Cardiac muscle cell (in vitro differentiated cells and primary cell): Measurements from ENCODE around the gene JUND. TPM values are rescaled to one million over a fixed set of nuclear protein-coding genes. Genes with fewer than 3 reads are reported as not detected.

Experiments
- DNase-seq, 2 donors: peaks; one replicate each; pipeline versions ENCODE4 v3.0.0 to v3.0.0-alpha.2; 2010 to 2017; ENCODE audit warnings: low read depth in 1 of 2, low spot score in 1 of 2
- H3K27ac ChIP-seq: fragments of 200-600 bp; sonication (generic); 2 replicates; pipeline ENCODE4 v1.5.1; 2016
- H3K27me3 ChIP-seq: fragments of 200-600 bp; sonication (generic); 2 replicates; pipeline ENCODE4 v1.6.0; 2016; ENCODE audit warnings: control low read depth
- H3K36me3 ChIP-seq: fragments of 200-600 bp; sonication (generic); 2 replicates; pipeline ENCODE4 v1.5.1; 2016; ENCODE audit warnings: control low read depth
- H3K4me1 ChIP-seq: fragments of 200-600 bp; sonication (generic); 2 replicates; pipeline ENCODE4 v1.8.1; 2017; ENCODE audit warnings: low read depth, mild to moderate bottlenecking, mixed run types
- H3K4me3 ChIP-seq: fragments of 200-600 bp; sonication (generic); 2 replicates; pipeline ENCODE4 v1.5.1; 2016; ENCODE audit warnings: mild to moderate bottlenecking
- H3K9me3 ChIP-seq: fragments of 200-600 bp; sonication (generic); 2 replicates; pipeline ENCODE4 v1.5.1; 2017; ENCODE audit warnings: low read depth, mild to moderate bottlenecking, control low read depth
- CTCF ChIP-seq: IDR thresholded peaks from 2 replicates; pipeline ENCODE4 v1.5.1; 2012; ENCODE audit warnings: low read depth, mild to moderate bottlenecking, low read length
- polyA plus RNA-seq: library from polyadenylated mRNA; unstranded; fragments of >200 nt; fragmentation: Nextera tagmentation; extraction: Ambion mirVana; gene quantifications from 2 replicates; pipeline ENCODE4 v1.2.1, GENCODE V29; 2016
- total RNA-seq: library from RNA; depleted of rRNA; stranded (reverse); fragments of >200 nt; gene quantifications from 2 replicates; pipeline ENCODE4 v1.2.3, GENCODE V29; 2016

The JUND gene
- total and polyA plus RNA-seq, 2 experiments from 2014 or later, result 265 to 430 TPM

- H3K27me3 ChIP-seq, result no peaks in the 10 kb centered on the region
- peaks cover 9% of the 10 kb centered on the region for H3K4me1 ChIP-seq
- DNase-seq, result no peak
- no peak overlapping the region for H3K27ac ChIP-seq
- no peak for TF ChIP-seq CTCF
- H3K36me3 ChIP-seq, result peaks cover 9% of the 10 kb centered on the region
- H3K9me3 ChIP-seq, result no peaks in the 10 kb centered on the region
- H3K4me3 ChIP-seq, result no peak overlapping the region
These were observed 28.9 kb upstream of the JUND start for GRCh38 chr19:18310118-18310909.

- Histone ChIP-seq H3K36me3 (peaks cover 9% of the 10 kb centered on the region), H3K9me3 (no peaks in the 10 kb centered on the region), H3K27me3 (no peaks in the 10 kb centered on the region), H3K4me3 (no peak overlapping the region), H3K4me1 (peaks cover 16% of the 10 kb centered on the region), H3K27ac (no peak overlapping the region)
- TF ChIP-seq CTCF, result no peak
- DNase-seq, result no peak
These were observed 28.2 kb upstream of the JUND start for GRCh38 chr19:18309525-18310064.

- H3K36me3 ChIP-seq, result peaks cover 9% of the 10 kb centered on the region
- H3K4me3 ChIP-seq, result no peak overlapping the region
- H3K9me3 ChIP-seq, result no peaks in the 10 kb centered on the region
- H3K27ac ChIP-seq, result no peak overlapping the region
- H3K27me3 ChIP-seq, result no peaks in the 10 kb centered on the region
- no peak for TF ChIP-seq CTCF
- peaks cover 23% of the 10 kb centered on the region for H3K4me1 ChIP-seq
- DNase-seq, result no peak
These were observed 27.5 kb upstream of the JUND start for GRCh38 chr19:18308948-18309325.

- no peaks in the 10 kb centered on the region for H3K27me3 ChIP-seq
- TF ChIP-seq CTCF, result no peak
- H3K27ac ChIP-seq, result no peak overlapping the region
- H3K4me3 ChIP-seq, result no peak overlapping the region
- peaks cover 9% of the 10 kb centered on the region for H3K36me3 ChIP-seq
- no peaks in the 10 kb centered on the region for H3K9me3 ChIP-seq
- no peak for DNase-seq
- H3K4me1 ChIP-seq, result peaks cover 29% of the 10 kb centered on the region
These were observed 26.9 kb upstream of the JUND start for GRCh38 chr19:18308051-18308947.

GRCh38 chr19:18307271-18307681 lies 25.9 kb upstream of the JUND start:
- peaks cover 29% of the 10 kb centered on the region for H3K4me1 ChIP-seq
- no peak for TF ChIP-seq CTCF
- peaks cover 9% of the 10 kb centered on the region for H3K36me3 ChIP-seq
- H3K27ac ChIP-seq, result no peak overlapping the region
- H3K4me3 ChIP-seq, result no peak overlapping the region
- H3K9me3 ChIP-seq, result no peaks in the 10 kb centered on the region
- no peaks in the 10 kb centered on the region for H3K27me3 ChIP-seq
- DNase-seq, result no peak
